Stimulated activated CD4-positive, alpha-beta T cell treated with anti-CD3 and anti-CD28 coated beads, Interleukin-15, amount 100 ng/mL, for 1 hour (primary cell): ENCODE data around the gene RAD51B.
"Not testable (repeated sequence)": the region's sequence is repeated elsewhere in the genome, so short reads cannot be mapped to it uniquely, and the experiment has no call there.

Experiments
- DNase-seq, 2 donors: peaks; one replicate each; pipeline ENCODE4 v3.0.0-alpha.2; 2020; ENCODE audit warnings: low read depth in 1 of 2, low spot score in 1 of 2

Gene RAD51B

GRCh38 chr14:68657300-68658028 lies 837.9 kb downstream of the RAD51B start:
- no peak for DNase-seq

- DNase-seq = no peak
These were observed 838.5 kb downstream of the RAD51B start for GRCh38 chr14:68658029-68658509.

DNA sequence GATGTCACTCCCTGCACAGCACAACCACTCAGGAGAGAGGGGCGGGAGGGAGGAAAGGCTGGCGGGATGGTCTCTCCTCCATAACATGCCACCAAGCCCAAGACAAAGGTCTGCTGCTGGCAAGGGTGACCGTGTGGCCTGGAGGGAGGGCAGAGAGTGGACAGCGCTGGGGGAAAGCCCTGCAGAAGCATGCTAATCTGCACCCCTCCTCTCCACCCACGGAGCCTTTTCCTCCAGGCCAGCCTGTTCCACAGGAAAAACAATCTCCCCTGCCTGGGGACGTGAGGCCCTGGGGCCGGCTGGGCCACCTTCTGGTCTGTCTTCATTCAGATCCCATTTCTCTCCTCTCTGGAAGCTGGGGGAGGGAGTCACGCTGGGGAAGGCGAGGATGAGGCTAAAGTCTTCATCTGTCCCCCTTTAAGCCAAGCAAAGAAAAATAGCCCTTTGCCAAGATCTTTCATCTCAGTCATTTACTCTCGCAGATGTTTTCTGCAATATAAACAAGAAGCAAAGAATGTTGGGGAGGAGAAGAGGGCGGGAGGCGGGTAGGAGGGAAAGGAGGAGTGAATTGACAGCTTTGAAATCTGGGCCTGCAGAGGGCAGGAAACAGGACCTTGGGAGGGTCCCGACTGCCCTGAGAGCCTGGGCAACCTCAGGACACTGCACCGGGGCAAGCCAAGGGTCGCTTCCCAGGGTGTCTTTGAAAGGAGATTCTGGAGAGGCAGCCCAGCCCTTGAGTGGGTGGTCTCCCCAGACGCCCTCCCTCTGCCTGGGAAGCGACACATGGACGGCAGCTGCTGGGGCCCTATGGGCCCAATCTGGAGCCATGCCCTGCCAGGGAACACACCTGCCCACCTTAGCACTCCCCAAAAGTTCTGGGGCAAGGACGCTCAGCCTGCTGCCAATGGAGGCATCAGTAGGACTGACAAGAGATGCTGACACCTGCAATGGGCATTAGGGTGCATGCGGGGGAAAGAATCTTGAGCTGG lies 839.7 kb downstream of the RAD51B start:
- no peak for DNase-seq

DNA sequence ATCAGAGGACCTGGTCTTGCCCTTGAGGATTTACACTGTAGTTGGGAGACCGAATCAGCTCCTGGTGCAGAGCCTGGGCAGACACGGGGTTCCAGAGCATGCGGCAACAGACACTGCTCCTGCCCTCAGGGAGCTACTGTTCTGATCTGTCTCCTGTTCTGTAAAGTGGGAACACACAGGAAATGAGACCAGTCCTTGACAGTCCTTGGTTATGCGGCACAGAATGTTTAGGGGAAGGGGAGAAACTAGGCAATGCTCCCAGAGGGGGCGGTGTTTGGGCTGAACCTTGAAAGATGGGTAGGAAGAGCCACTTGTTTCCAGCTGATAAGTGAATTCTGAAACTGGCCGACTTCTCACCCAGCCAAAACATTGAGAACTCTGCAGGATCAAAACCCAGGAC lies 840.9 kb downstream of the RAD51B start:
- DNase-seq = no peak

GRCh38 chr14:68661226-68662225 lies 841.9 kb downstream of the RAD51B start:
- DNase-seq = no peak

- no peak for DNase-seq
These were observed 842.8 kb downstream of the RAD51B start for GRCh38 chr14:68662392-68662791.

DNA sequence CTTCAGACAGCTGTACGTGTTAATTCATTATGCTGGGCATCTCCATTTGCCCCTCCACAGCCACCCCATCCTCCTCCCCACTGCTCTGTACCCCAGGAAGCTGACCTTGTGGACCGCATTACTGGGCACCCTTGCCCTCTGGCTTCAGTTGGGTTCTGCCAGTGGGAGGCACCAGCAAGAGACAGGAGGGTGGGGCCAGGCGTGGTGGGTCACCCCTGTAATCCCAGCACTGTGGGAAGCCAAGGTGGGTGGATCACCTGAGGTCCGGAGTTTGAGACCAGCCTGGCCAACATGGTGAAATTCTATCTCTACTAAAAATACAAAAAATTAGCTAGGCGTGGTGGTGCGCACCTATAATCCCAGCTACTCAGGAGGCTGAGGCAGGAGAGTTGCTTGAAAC lies 843.2 kb downstream of the RAD51B start:
- not testable (repeated sequence) for DNase-seq

DNA sequence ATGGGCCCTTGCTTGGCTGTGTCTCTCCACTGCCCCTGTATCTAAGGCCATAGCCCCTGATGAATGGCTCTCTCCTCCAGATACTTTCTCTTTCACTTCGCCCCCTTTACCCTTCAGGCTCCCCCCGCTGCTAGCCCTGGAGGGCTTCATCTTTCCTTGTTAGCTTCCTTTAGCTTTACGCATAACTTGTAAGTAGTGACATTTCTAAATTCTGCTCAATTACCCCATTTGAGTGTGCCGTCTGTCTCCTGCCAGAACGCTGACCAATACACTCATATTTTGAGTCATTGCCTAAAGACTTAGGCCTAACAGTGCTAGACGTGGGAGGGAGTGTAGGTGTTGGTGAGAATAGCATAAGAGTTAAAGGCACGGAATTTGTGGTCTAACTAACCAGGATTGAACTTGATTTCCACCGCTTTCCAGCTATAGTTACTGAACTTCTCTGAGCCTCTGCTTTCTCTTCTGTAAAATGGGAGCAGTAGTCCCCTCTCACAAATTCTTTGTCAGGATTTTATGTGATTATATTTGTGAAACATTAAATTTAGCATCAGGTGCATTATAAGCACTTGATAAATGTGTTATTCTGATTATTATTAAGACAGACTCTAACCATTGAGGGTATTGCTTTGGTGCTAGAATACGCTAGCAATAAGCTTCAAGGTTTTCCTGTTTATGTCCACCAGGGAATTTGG lies 844.0 kb downstream of the RAD51B start:
- DNase-seq = no peak

GRCh38 chr14:68664225-68664681 lies 844.7 kb downstream of the RAD51B start:
- no peak for DNase-seq

GRCh38 chr14:68665131-68665530 lies 845.6 kb downstream of the RAD51B start:
- no peak for DNase-seq

DNA sequence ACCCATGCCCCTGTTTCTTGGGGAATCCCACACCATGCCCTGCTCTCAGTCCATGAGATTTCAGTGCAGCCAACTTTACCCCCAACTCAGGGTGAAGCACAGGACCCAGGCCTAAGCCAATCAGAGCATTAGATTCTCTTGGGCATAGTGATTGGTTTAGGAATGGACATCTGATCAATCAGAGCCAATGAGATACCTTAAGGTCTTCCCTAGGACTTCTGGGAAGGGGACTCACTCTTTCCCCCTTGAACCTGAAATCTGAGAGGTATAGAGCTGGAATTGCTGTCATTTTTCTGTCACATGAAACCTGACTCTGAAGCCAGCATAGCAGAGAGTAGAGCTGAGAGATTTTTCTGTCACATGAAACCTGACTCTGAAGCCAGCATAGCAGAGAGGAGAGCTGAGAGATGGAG lies 846.2 kb downstream of the RAD51B start:
- no peak for DNase-seq

DNA sequence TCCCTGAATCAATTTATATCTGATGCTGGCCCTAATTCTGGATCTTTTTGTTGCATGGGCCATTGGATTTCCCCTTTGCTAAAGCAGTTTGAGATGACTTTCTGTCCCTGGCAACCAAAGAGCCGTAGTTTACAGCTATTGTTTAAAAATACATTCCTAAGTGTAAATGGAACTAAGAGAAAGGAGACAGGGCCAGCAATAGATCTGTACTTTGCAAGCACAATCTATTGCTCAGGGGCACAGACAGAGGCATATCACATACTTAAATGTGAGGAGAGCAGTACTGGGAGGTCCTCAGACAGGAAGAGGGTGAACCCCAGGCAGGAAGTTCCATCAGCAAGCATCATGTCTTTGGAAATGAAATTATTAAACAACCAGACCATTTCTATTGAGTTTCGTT lies 846.7 kb downstream of the RAD51B start:
- no peak for DNase-seq

DNA sequence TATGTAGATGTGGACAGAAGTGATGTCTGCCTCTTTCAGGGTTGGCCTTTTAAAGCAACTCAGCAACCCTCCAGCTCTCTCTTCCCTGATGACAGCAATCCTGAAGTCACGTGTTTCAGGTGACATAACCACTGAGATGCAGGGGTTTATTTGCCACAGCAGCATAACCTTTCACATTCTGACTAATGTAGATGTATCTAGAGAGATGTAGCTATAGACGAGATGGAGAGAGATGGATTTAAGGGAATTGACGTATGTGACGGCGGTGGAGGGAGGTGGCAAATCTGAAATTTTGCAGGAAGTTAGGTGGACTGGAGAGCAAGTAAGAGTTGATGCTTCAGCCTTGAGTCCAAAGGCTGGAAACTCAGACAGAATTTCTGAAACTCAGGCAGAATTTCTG lies 847.3 kb downstream of the RAD51B start:
- DNase-seq = no peak

DNA sequence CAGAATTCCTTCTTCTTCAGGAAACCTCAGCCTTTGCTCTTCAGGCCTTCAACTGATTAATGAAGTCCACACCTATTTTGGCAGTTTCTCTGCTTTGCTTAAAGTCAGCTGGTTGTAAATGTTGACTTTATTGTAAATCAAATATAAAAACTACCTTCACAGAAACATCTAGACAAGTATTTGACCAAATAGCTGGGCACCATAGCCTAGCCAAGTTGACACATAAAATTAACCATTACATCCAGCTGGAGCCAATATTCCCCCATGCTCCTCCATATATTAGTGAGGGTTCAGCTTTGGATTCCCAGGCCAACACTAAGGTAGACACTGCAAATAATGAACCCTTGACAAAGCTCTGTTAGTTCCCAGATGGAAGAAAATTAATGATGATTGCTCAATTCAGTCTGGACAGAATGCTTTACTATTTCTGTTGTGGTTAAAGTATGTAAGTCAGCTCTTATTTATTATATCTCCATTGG lies 847.8 kb downstream of the RAD51B start:
- DNase-seq = no peak

GRCh38 chr14:68668028-68668427 lies 848.4 kb downstream of the RAD51B start:
- no peak for DNase-seq

- DNase-seq = no peak
These were observed 849.0 kb downstream of the RAD51B start for GRCh38 chr14:68668531-68668930.

DNA sequence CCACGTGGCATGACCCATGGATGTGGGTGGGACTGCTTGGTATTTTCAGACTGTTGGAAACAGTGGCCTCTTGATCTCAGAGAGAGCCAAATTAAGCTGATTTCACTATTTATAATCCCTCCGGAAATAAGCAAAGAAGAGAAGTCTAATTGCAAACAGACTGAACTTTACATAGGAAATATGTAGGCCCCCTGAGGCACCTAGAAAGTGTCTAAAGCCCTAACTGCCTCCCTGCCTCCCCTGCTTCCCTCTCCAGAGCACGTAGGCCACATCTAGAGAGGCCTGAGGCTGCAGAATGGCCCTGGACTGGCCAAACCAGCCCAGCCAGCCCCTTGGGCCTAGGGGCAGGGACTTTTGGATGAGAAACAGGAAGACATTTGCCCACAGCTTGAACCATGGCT lies 849.5 kb downstream of the RAD51B start:
- no peak for DNase-seq

DNA sequence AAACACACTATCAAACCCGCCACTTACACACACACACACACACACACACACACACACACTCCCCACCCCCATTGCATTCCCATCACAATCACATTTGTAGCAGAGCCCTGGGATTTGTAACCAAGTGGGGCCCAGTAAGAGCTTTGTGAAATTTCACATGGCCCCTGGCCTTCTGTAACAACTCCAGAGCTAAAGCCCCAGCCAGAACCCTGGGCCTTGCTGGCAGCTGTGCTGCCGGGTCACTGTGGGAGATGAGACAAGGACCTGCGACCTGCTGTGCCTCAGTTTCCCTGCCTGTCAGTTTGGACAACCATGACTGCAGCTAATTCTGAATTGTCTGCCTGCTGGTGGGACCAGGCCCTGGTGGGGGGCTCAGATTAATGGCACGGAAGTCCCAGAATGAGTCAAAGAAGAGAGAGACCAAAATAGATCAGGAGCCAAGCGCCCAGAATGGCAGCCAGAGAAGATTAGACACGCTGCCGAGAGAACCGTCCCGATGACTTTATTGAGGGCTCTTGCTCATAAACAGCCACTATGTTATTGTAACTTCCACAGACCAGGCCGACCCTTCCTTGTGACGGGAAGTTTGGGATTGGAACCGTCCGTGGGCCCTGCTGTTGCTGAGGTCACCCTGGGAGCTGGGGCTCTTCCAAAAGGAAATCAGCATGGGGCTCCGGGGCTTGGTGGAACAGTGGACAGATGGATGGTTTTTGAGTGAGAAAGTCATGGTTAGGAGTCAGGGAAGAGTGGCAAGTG lies 850.2 kb downstream of the RAD51B start:
- no peak for DNase-seq

GRCh38 chr14:68670359-68670715 lies 850.8 kb downstream of the RAD51B start:
- DNase-seq = no peak
